ACC112 (cell line): ENCODE data around the gene RAB26.
"Not testable (repeated sequence)": the region's sequence is repeated elsewhere in the genome, so short reads cannot be mapped to it uniquely, and the experiment has no call there.

Experiments used
- H2AFZ ChIP-seq: fragments of 200-600 bp; sonication (generic); one replicate; pipeline ENCODE4 v1.6.0; 2017; ENCODE audit warnings: antibody characterized with exemption, low read length; ENCODE audit not compliant: unreplicated experiment
- H3K27ac ChIP-seq: fragments of 200-600 bp; sonication (generic); 2 replicates; pipeline ENCODE4 v1.5.1; 2014; ENCODE audit warnings: low read depth, mild to moderate bottlenecking, antibody characterized with exemption, low read length, moderate library complexity
- H3K27me3 ChIP-seq: fragments of 200-600 bp; sonication (generic); 2 replicates; pipeline ENCODE4 v1.6.1; 2014; ENCODE audit warnings: mild to moderate bottlenecking, antibody characterized with exemption, low read length, moderate library complexity, mixed read lengths; ENCODE audit not compliant: insufficient read depth
- H3K36me3 ChIP-seq: fragments of 200-600 bp; sonication (generic); 2 replicates; pipeline ENCODE4 v1.6.1; 2016; ENCODE audit warnings: mild to moderate bottlenecking, antibody characterized with exemption, low read length, moderate library complexity, mixed read lengths; ENCODE audit not compliant: insufficient read depth
- H3K4me1 ChIP-seq: fragments of 200-600 bp; sonication (generic); one replicate; pipeline ENCODE4 v1.6.1; 2016; ENCODE audit warnings: low read length, mixed read lengths; ENCODE audit not compliant: insufficient read depth, unreplicated experiment, control insufficient read depth
- H3K4me3 ChIP-seq: fragments of 200-600 bp; sonication (generic); 2 replicates; pipeline ENCODE4 v1.5.1; 2014; ENCODE audit warnings: mild to moderate bottlenecking, low read depth, low read length
- H3K79me2 ChIP-seq: fragments of 200-600 bp; sonication (generic); one replicate; pipeline ENCODE4 v1.6.0; 2016; ENCODE audit warnings: low read length; ENCODE audit not compliant: control insufficient read depth, unreplicated experiment, insufficient read depth

RAB26 gene

GRCh38 chr16:2126928-2127556, 21.4 kb upstream of the RAB26 start:
- not testable (repeated sequence) for H3K36me3 ChIP-seq, H2AFZ ChIP-seq, H3K4me3 ChIP-seq, H3K27ac ChIP-seq, H3K27me3 ChIP-seq
- Histone ChIP-seq H3K4me1 (peaks cover 29% of the 10 kb centered on the region), H3K79me2 (peaks cover 41% of the 10 kb centered on the region)

GRCh38 chr16:2127630-2128280, 20.7 kb upstream of the RAB26 start:
- not testable (repeated sequence) for H3K27ac ChIP-seq, H3K36me3 ChIP-seq, H3K4me3 ChIP-seq, H2AFZ ChIP-seq, H3K27me3 ChIP-seq
- Histone ChIP-seq H3K79me2 (peaks cover 35% of the 10 kb centered on the region), H3K4me1 (peaks cover 29% of the 10 kb centered on the region)

- peaks cover 27% of the 10 kb centered on the region for H3K4me1 ChIP-seq
- H3K27me3 ChIP-seq, H3K27ac ChIP-seq, H2AFZ ChIP-seq, H3K36me3 ChIP-seq, H3K4me3 ChIP-seq: not testable (repeated sequence)
- peaks cover 33% of the 10 kb centered on the region for H3K79me2 ChIP-seq
Observed at GRCh38 chr16:2129251-2129650, 19.2 kb upstream of the RAB26 start.

GRCh38 chr16:2129890-2130447, 18.5 kb upstream of the RAB26 start:
- H3K27me3 ChIP-seq, H3K4me3 ChIP-seq, H2AFZ ChIP-seq, H3K27ac ChIP-seq, H3K36me3 ChIP-seq: not testable (repeated sequence)
- Histone ChIP-seq H3K4me1 (peaks cover 22% of the 10 kb centered on the region), H3K79me2 (peaks cover 29% of the 10 kb centered on the region)

GRCh38 chr16:2133797-2134196, 14.6 kb upstream of the RAB26 start:
- not testable (repeated sequence) for H3K27ac ChIP-seq, H3K27me3 ChIP-seq, H3K36me3 ChIP-seq, H2AFZ ChIP-seq, H3K4me1 ChIP-seq
- Histone ChIP-seq H3K4me3 (peak overlapping the region; percentile 45; the same call in 1 of the 2 replicates), H3K79me2 (peaks cover 14% of the 10 kb centered on the region)

- H3K27ac ChIP-seq, H3K36me3 ChIP-seq, H2AFZ ChIP-seq, H3K4me1 ChIP-seq, H3K27me3 ChIP-seq: not testable (repeated sequence)
- Histone ChIP-seq H3K4me3 (peak overlapping the region; percentile 76), H3K79me2 (peaks cover 11% of the 10 kb centered on the region)
Observed at GRCh38 chr16:2135071-2135470, 13.4 kb upstream of the RAB26 start.

GRCh38 chr16:2135770-2136490, 12.5 kb upstream of the RAB26 start, which contains the start of gene PKD1:
TSS of gene PKD1 (minus strand) at chr16:2135898. CDS start at chr16:2135689, 209 bp downstream.
- H3K79me2 ChIP-seq, H3K4me1 ChIP-seq, H3K27me3 ChIP-seq, H3K27ac ChIP-seq, H3K36me3 ChIP-seq: not testable (repeated sequence)
- peak within 1 kb of the TSS; percentile 60 for H2AFZ ChIP-seq
- H3K4me3 ChIP-seq = peak within 1 kb of the TSS; percentile 76

- H3K27me3 ChIP-seq = no peaks in the 10 kb centered on the region
- H3K79me2 ChIP-seq = no peaks in the 10 kb centered on the region
- no peak overlapping the region for H2AFZ ChIP-seq
- H3K27ac ChIP-seq = no peak overlapping the region
- H3K36me3 ChIP-seq = no peaks in the 10 kb centered on the region
- H3K4me1 ChIP-seq = no peaks in the 10 kb centered on the region
- H3K4me3 ChIP-seq = no peak overlapping the region
Observed at GRCh38 chr16:2142942-2143877, 5.2 kb upstream of the RAB26 start.

GRCh38 chr16:2143878-2144485, 4.4 kb upstream of the RAB26 start:
- H3K79me2 ChIP-seq = no peaks in the 10 kb centered on the region
- H3K27ac ChIP-seq = no peak overlapping the region
- H3K4me3 ChIP-seq = no peak overlapping the region
- peaks cover 2% of the 10 kb centered on the region for H3K4me1 ChIP-seq
- H3K36me3 ChIP-seq = no peaks in the 10 kb centered on the region
- no peaks in the 10 kb centered on the region for H3K27me3 ChIP-seq
- no peak overlapping the region for H2AFZ ChIP-seq

GRCh38 chr16:2145843-2146242, 2.6 kb upstream of the RAB26 start:
- Histone ChIP-seq H3K4me3 (no peak overlapping the region), H3K79me2 (no peaks in the 10 kb centered on the region), H3K27me3 (no peaks in the 10 kb centered on the region), H2AFZ (no peak overlapping the region), H3K27ac (no peak overlapping the region), H3K4me1 (peaks cover 15% of the 10 kb centered on the region), H3K36me3 (no peaks in the 10 kb centered on the region)
